Ureter (tissue), 1 donor: ENCODE results near the gene FCAMR. TPM values are rescaled to one million over a fixed set of nuclear protein-coding genes. Genes with fewer than 3 reads are reported as not detected.
A peak's percentile ranks its signal among the peaks of the same experiment; 100 is the strongest.
"Not testable (repeated sequence)": the region's sequence is repeated elsewhere in the genome, so short reads cannot be mapped to it uniquely, and the experiment has no call there.

Source experiments
- DNase-seq: peaks from one replicate; pipeline ENCODE4 v3.0.0-alpha.2; 2020; ENCODE audit warnings: low spot score
- total RNA-seq: library from RNA; stranded (reverse); gene quantifications from one replicate; pipeline ENCODE4 v1.2.4, GENCODE V29; 2023
- donor health status: DM: yes; HTN: yes; CAD: no.

Gene FCAMR
- total RNA-seq, 1 donor from 2014 or later: not detected

DNA sequence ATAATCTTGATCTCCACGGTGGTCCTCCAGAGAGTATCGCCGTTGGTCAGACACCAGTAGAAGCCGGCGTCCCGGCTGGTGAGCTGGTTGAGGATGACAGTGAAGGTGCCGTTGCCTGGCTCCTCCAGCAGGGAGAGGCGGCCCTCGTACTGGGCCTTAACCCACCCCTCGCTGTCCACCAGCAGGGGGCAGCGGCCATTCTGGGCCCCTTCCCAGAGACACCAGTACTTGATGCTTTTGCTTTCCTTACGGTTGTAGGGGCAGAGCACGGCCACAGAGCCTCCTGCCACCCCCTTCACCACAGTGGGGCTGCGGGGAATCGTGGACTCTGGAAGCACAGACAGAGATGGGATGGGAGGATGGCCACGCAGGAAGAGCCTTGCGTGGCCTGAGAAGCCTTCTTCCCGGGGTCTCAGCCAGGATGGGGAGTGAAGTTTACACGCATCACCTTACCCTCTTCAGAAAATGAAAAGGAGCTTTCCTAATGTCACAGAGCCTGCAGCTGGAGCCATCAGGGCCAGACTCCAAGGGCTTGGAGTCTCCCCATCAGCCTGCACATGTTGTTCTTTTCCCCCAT, 34.7 kb downstream of the FCAMR start:
- no peak for DNase-seq

DNA sequence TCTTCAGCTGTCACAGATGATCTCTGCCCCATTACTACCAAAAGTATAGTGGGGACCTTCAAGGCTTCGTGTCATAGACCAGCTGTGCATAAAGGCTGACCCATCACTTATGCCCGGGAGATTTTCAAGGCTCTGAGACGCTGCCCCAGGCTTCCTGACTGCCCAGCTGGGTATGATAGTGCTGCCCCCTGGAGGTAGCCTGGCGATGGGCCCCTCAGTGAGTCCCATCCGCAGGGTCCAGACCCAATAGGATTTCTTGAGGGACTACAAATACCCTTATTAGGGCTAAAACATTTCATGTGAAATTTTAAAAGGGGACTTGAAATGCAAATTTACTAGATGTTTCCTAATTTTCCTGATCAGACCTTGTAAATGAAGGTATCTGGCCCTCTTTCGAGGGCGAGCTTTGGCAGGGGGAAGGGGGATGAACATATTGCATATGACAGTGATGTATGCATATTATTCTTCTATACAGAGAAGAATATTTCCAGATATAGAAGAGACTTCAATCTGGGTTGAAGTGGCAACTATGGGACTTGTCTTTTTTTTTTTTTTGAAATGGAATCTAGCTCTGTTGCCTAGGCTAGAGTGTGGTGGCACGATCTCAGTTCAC, 36.8 kb downstream of the FCAMR start:
- DNase-seq: no peak

DNA sequence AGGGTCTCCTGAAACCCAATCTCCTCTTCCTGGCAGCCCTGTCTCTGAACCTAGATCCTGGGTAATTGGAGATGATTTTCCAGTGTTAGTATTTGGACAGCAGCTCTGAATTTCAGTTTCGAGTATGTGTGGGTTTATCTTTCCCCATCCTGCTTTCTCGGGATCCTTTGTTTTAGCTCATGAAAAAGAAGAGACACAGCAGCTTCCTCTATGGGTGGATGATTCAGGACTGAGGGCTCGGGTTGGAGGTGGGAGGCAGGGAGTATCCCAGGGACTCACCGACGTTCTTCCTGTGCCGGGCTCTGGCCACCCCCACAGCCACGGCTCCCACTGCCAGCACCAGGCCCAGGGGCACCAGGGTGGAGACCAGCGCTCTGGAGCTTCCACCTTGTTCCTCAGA, 38.1 kb downstream of the FCAMR start:
- no peak for DNase-seq

DNA sequence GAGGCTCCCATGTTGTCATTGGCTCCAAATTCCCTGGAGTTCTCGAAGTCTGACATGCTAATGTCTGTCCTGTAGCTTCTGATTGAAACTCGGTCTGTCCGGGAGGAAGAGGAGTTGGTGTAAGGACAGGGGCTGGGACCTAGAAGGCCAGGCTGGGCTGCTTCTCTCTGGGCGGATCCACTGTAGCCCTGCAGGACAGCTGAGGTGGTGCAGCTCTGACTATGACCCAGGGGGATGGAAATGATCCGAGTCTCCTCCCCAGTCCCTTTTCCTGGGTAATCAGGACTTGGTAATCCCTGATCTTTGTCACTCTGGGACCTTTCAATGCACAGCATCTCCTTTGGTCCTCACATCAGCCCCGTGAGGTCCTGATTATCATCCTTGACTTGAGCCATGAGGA, 38.6 kb downstream of the FCAMR start:
- DNase-seq: no peak

DNA sequence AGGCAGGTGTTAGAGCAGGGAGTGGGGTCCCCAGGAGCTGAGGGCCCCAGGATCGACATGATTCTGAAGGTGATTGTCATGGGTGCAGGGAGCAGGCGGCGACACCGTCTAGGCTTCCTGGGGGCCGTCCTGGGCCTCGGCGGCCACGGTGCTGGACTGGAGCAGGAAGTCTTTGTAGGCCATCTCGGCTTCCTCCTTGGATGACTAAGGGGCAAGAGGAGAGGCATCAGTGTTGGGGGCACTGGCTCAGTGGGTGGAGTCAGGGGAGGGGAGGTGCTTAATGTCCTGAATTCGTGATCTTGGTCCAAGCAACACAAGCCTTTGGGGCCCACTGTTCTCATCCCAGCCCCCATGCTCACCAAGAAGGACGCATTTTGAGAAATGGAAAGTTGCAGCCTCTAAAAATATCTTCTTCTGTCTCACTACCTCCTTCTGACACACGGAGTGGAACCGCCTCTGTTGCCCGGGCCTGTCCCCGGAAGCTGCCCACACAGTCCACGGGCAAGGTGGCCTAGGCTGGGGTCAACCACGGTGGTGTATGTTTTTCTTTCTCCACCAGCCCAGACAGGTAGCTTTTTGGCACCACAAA, 40.0 kb downstream of the FCAMR start:
- DNase-seq: no peak

DNA sequence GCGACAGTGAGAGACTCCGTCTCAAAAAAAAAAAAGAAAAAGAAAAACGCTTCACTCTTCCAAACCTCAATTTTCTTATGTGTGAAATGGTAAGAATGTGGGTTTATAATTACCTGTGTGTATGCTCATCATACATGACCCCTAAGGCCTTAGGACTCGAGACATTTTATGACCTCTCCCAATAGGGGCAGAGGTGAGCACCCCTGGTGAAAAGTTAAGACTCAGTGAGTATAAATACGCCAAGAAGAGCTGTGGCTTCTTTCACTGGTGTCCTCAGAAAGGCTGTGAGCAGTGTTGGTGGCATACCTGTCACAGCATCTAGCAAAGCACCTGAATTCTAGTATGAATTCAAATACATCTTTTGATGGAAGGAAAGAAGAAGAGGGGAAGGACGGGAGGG, 40.7 kb downstream of the FCAMR start:
- DNase-seq: no peak

DNA sequence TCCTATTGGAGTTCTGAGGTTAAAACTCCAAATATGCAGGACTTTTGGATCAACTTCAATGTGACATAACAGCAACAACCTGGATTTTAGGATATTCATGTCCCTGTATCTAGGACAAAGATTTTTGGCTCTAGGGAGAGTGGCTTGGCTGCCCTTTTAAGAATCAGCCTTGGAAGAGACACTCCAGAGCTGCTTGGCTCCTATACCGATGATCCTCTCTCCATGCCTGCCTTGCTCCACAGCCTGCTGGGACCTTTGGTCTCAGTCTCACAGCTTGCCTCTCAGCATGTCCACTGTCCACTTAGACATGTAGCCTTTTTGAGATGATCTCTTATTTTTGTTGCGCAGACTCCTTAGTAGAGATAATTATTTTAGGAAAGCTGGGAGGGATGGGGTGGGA, 44.0 kb downstream of the FCAMR start:
- DNase-seq: no peak

DNA sequence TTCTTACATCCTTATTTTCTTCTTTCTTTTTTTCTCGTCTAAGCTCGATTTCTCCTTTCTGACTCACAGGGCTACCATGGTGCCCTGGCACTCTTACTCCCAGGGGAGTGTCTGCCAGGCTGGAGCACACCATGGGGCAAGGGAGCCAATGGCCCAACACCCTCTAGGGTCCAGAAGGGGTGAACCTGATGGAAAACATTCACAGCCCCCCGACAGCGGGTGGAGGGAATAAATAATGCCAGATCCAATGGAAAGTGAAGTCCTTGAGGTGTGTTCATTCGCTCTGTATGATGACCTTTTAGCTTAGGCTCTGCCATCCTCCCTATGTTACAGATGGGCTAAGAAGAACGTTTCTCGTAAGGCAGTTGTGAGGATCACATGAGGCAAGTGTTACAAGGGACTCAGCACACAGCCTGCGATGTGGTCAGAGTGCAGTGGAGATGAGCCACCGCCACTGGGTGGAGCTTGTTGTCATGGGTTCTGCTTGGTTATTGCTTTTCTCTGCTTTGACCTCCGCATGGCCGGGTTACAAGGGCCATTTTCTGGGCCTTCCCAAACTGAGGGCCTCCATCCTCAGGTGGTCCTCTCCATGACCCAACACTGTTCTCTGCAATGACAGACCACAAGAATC, 45.0 kb downstream of the FCAMR start:
- DNase-seq: no peak

DNA sequence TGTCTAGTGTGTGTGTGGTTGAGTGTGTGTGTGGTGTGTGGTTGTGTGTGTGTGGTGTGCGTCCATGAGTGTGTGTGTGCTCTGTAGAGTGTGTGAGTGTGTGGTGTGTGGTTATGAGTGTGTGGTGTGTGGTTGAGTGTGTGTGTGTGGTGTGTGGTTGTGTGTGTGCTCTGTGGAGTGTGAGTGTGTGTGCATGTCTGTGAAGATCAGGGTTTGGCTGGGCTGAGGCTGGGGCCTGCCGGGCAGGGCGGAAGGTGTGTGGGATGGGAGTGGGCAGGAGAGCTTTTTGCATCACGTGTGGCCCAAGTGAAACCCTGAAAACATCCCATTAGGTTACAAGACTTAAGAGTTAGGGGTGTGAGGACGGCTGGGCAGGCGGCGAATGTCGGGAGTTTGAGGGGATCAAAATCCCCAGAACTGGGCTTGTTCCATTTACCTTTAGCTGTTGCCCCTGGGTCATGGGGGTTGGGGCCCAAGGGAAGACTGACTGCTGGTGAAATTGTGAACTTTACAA, 45.6 kb downstream of the FCAMR start:
- no peak for DNase-seq

DNA sequence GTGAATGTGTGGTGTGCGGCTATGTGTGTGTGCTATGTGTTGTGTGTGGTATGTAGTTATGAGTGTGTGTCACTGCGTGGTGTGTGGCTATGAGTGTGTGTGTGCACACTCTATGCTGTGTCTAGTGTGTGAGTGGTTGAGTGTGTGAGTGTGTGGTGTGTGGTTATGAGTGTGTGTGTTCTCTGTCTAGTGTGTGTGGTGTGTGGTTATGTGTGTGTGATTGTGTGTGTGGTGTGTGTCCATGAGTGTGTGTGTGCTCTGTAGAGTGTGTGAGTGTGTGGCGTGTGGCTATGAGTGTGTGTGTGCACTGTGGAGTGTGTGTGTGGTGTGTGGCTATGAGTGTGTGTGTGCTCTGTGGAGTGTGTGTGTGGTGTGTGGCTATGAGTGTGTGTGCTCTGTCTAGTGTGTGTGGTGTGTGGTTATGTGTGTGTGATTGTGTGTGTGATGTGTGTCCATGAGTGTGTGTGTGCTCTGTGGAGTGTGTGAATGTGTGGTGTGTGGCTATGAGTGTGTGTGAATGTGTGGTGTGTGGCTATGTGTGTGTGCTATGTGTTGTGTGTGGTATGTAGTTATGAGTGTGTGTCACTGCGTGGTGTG, 46.2 kb downstream of the FCAMR start:
- not testable (repeated sequence) for DNase-seq

DNA sequence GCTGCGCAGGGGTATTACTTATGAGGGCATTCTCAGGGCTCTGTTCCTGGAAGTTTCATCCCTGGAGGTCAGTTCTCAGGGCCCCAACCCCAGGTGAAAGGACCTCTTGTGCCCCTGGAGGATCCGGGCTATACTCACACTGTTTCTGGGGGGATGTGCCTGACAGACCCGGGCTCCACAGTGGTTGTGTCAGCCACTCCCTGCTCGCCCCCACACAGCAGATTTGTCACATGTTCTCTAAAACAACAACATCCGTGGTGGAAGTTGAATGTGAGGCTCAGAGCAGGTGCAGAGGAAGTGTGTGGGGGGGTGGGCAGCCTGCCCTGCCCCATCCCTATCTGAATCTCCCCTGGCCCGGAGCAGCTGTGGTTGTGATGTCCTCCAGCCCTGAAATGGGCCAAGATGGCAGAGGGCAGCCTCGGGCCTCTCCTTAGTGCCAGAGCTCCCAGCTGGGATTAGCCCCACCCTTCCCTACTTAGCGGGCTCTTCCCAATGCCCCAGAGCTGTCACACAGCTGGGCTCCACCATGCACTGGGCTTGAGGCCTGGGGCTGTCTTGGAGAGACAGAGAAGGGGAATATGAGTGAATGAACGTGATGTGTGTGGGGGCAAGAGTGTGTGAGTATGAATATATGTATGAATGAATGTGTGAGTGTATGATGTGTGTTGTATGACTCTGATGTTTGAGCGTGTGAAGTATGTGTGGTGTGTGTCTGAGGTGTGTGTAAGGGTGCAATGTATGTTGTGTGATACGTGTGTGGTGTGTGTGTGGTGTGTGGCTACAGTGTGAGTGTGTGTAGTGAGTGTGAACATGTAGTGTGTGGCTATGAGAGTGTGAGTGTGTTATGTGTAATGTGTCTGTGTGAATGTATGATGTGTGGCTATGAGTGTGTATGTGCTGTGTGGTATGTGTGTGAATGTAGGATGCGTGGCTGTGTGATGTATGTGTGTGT, 47.0 kb downstream of the FCAMR start:
- DNase-seq: no peak

DNA sequence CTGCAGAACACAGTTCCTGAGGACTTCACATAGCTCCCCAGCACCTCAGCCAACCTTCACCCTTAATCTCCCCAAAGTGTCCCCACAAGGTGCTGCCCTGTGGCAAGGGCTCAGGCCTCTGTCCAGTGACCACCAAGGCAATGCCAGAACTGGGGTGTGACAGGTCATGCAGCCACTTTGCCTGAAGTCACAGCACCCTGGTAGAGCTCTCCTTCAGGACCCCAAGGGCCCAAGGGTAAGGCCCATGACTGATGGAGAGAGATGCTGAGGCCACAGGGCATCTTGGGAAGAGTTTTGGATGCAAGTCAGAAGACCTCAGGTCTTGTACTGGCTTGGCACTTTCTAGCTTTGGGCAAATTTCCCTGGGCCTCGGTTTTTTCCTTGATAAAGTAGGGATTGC, 47.7 kb downstream of the FCAMR start:
- no peak for DNase-seq

DNA sequence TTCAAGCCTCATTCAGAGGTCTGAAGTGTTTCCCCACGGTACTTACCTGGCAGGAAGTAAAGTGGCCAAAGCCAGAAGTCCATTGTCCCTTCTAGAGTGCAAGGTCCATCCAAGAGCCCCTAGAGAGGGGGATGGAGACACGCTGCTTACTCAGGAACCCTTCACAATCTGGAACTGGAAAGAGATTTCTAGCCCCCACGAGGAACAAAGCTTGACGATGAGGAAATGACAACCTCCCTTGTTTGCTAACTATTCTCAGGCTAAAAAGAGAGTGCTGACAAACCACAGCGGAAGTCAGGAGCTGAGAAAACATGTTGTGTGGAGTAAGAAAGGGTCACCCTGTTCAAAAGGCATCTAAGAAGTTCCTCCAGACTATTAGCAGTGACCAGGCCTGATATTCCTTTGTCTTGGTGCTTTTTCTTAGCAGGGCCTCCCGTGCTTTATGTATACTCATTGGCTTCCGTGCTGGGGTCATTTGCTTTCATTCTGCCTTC, 48.4 kb downstream of the FCAMR start, which contains the start of gene FCMR:
Gene FCMR (minus strand): TSS at position 170 of the 494 bp plus-strand sequence. CDS start 87 bp downstream, at position 83.
- peak; percentile 51 for DNase-seq

DNA sequence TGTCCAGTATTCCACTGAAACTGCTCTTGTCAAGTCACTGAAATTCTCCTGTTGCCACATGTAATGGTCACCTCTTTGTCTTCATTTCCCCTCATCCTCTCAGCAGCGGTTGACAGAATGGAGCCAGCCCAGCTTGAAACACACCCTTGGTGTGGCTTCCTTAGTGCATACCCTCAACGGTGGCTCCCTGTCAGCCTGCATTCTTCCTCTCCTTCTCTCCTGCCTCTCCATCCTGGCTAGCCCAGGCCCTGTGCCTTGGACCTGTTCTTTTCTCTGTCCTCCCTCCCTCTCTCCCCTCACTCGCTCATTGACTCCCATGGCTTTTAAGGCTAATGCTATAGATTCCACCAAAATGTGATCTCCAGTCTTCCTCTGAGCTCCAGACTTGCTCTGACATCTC, 52.2 kb downstream of the FCAMR start:
- no peak for DNase-seq

DNA sequence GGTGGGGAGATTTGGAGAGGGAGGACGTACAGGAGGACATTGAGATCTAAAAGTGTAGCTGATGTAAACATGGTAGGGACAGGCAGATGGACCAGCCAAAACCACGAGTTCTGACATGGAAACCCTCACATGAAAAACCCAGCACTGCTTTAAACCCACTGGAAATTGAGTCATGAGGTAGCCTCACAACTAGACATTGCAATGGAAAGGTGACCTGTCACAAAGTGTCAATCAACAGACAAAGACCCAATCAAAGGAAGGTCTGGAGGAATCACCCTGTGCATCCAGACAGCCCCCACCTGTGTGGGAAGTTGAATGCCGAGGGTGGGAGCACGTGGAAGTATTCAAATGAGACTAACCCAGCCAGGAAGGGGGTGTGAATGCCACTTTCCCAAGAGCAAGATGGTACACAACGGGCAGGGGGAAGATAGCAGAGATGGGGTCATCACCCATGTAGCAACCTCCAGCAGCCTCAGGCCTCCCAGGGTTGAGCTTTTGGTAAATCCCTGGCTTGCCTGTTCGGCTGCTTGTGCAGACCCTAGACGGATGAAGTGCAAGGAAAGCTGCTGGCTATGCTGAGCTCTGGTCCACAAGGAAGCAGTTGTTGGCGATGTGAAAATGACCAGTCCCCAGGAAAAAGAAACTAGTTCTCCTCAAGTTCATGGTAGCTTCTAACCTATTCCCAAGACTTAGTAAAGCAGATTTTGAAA, 54.1 kb downstream of the FCAMR start:
- no peak for DNase-seq

DNA sequence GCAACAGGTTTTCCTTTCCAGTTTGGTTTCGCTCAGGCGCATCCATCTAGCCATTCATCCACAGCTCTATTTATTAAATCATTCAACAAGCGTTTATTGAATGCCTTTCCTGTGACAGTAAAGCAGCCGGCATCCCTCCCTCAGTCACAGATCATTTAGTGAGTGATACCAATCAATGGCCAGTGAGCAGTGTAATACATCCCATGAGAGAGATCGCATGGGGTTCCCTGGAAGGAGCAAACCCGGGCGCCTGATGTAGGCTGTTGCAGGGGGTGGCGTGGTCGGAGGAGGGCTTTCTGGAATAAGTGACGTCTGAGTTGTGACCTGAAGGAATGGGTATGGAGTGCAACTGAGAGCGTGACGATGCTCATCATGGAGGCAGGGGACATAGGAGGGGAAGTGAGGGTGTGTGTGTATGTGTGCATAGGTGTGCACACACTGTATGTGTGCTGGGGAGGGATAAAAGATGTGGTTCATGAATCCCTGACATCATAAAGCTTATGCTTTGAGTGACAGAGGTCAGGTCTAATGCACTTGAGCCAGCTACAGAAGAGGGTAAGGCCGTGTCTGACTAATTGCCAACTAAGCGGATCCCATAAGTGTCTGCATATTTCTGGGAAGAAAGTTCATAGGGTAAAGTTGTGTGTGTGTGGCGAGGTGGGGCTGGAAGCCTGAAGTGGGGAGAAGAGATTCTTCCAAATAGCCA, 55.1 kb downstream of the FCAMR start:
- no peak for DNase-seq

DNA sequence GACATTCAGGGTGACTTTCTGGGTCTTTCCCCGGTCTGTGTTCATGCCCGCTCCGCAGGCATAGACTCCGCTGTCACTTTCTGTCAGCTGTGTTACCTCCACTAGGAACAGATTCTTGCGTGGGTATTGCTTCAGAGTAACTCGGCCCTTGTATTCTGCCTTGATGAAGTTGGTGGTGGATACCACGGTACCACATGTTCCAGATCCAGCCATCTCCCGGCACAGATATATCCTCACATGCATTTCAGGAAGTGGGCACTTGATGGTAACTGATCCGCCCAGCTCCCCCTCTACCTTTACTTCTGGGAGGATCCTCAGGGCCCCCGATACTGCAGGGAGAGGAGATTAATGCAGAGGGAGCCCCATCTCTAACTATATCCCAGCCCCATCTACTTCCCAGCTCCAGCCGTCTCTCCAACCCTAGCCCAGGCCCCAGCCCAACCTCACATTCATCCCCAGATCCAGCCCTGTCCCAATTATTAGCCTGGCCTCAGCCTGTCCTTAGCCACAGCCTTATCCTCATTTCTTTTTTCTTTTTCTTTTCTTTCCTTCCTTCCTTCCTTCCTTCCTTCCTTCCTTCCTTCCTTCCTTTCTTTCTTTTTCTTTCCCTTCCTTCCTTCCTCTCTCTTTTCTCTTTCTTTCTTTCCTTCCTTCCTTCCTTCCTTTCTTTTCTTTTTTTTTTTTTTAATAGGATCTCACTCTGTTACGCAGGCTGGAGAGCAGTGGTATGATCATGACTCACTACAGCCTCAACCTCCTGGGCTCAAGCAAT, 56.3 kb downstream of the FCAMR start:
- DNase-seq: no peak

DNA sequence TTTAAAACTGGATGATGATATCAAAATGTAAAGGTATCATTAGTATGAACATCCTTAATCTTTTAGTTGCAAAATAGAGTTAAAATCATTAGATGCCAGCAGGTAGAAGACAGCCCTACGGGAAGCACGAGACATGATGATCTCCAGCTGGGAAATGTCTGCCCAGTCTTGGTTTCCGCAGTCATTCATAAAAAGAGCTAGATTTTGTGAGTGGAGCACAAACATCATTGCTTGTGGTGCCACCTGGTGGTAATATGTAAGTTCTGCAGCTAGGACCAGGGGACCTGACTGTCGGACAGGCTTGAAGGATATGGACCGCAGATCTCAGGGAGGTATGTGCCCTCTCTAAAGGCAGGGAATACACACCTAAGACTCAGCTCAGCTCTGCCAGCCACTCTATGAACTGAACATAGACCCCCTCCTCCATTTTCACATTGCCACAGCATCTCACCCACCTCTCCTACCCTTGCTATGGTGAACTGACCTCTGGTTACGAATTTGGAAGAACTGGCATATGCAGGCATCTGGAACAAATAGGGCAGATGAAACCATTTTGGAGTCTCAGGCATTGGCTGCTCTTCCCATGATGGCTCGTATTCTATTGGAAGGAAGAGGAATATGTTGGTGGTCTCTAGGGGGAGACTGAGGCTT, 57.7 kb downstream of the FCAMR start:
- DNase-seq: peak; percentile 84
